ENCODE data around the gene TTBK1. TPM values are rescaled to one million over a fixed set of nuclear protein-coding genes. Genes with fewer than 3 reads are reported as not detected.
A peak's percentile ranks its signal among the peaks of the same experiment; 100 is the strongest.

TTBK1 gene
- total RNA-seq, 1 experiment from 2014 or later: 0.68 TPM

- peak; percentile 40 for ATAC-seq
- H3K4me1 Mint-ChIP-seq: peaks cover 17% of the 10 kb centered on the region
- no peaks in the 10 kb centered on the region for H3K27me3 Mint-ChIP-seq (ENCODE audit: low read depth)
- TF ChIP-seq TCF7 (CRISPR knock-in tag; IDR thresholded peaks at IDR 0.05; ENCODE audit: low read depth) (no peak), STAT6 (CRISPR knock-in tag; conservative IDR thresholded peaks at IDR 0.05; ENCODE audit: low read depth) (no peak), E2F1 (CRISPR knock-in tag; IDR thresholded peaks at IDR 0.05) (no peak), ZNF232 (CRISPR knock-in tag; IDR thresholded peaks at IDR 0.05) (no peak), MLX (CRISPR knock-in tag; IDR thresholded peaks at IDR 0.05) (no peak), CREB1 (CRISPR knock-in tag; IDR thresholded peaks at IDR 0.05) (no peak), ARID4B (CRISPR knock-in tag; IDR thresholded peaks at IDR 0.05; ENCODE audit: borderline replicate concordance) (no peak), ZMAT4 (CRISPR knock-in tag; IDR thresholded peaks at IDR 0.05) (no peak), ESRRA (CRISPR knock-in tag; IDR thresholded peaks at IDR 0.05; ENCODE audit: borderline replicate concordance) (no peak), PRDM15 (CRISPR knock-in tag; IDR thresholded peaks at IDR 0.05) (no peak)
- no peak for DNase-seq (ENCODE audit: low spot score)
- H3K4me3 Mint-ChIP-seq: no peak overlapping the region
- POLR2A ChIA-PET: interaction anchor here (1.1 to 1.6 kb wide), 2 partner anchors 11 to 198 kb away, joined by 3 to 6 read pairs; partner anchors contain the start of genes KLC4 and MRPL2
- CTCF ChIA-PET: interaction anchor here (0.6 kb wide), 1 partner anchor 247 kb away, joined by 4 read pairs; no protein-coding TSS in a partner anchor
- no peak overlapping the region; the same call in 1 of the 2 replicates for H3K27ac Mint-ChIP-seq
- no peaks in the 10 kb centered on the region for H3K9me3 Mint-ChIP-seq
- H3K36me3 Mint-ChIP-seq: no peaks in the 10 kb centered on the region
Measured at GRCh38 chr6:43257367-43258145, 14.3 kb downstream of the TTBK1 start.

Data from WTC11 (cell line).